ENCODE data around the gene DCHS2. TPM values are rescaled to one million over a fixed set of nuclear protein-coding genes. Genes with fewer than 3 reads are reported as not detected.

DCHS2 gene
- total and polyA plus RNA-seq, 10 of the 15 experiments (the other 5 are each of a cell fraction or from before 2014, with no cell fraction given), result 0.01 to 0.31 (median 0.06) TPM; not detected in 3

GRCh38 chr4:154360491-154360890, 131.1 kb downstream of the DCHS2 start (continued):
- TF ChIP-seq BCLAF1 (IDR thresholded peaks at IDR 0.05), result no peak

- RAD21 ChIA-PET (ENCODE audit: unreplicated experiment), result no interaction called here
- Histone ChIP-seq H3K4me3 (no peak overlapping the region), H2AFZ (ENCODE audit: control insufficient read depth, low read depth, low read length) (no peak overlapping the region), H3K27me3 (replicated peaks in 1 of 2; ENCODE audit: control insufficient read depth in 2 of 2, insufficient read depth in 2 of 2, low read length in 1 of 2) (no peaks in the 10 kb centered on the region; a peak in 1 of 4 replicates), H3K79me2 (ENCODE audit: control insufficient read depth, insufficient read depth, low read length) (no peaks in the 10 kb centered on the region), H3K27ac (ENCODE audit: control insufficient read depth, insufficient read depth) (no peak overlapping the region), H3K9ac (ENCODE audit: control insufficient read depth, insufficient read depth, low read length) (no peak overlapping the region), H3K4me2 (ENCODE audit: control insufficient read depth, insufficient read depth) (no peak overlapping the region), H3K36me3 (ENCODE audit: control insufficient read depth in 2 of 2, insufficient read depth in 2 of 2, low read length in 1 of 2) (no peaks in the 10 kb centered on the region), H4K20me1 (ENCODE audit: control insufficient read depth, insufficient read depth) (no peaks in the 10 kb centered on the region), H3K9me3 (replicated peaks; ENCODE audit: control insufficient read depth, insufficient read depth, low read length) (no peaks in the 10 kb centered on the region), H3K4me1 (ENCODE audit: control insufficient read depth, insufficient read depth, low read length) (no peaks in the 10 kb centered on the region)
- FAIRE-seq, result no peak
- intact Hi-C loops (cut with micrococcal nuclease; ENCODE audit: unreplicated experiment) (no loop called here), in situ Hi-C loops (cut with MboI) (no loop called here)
- no peak for DNase-seq (ENCODE audit: low read depth, low spot score)
- ATAC-seq, result no peak
- CTCF ChIA-PET, result no interaction called here
- SMC1A ChIA-PET (ENCODE audit: uncharacterized antibody, unreplicated experiment), result no interaction called here
- no TSS peak for BruUV-seq (replicated peaks)
- POLR2A ChIA-PET, result no interaction called here
- TF ChIP-seq STAT3 (IDR thresholded peaks at IDR 0.05; ENCODE audit: low read depth, low read length), result no peak
- TF ChIP-seq E4F1 (IDR thresholded peaks at IDR 0.05; ENCODE audit: borderline replicate concordance, partially characterized antibody), result no peak
- TF ChIP-seq RELA (IDR thresholded peaks at IDR 0.05; ENCODE audit: borderline replicate concordance, partially characterized antibody), result no peak
- TF ChIP-seq YBX1 (IDR thresholded peaks at IDR 0.05), result no peak
- TF ChIP-seq ATF3 (IDR thresholded peaks at IDR 0.05; ENCODE audit: borderline replicate concordance, extremely low read depth, low read depth, low read length), result no peak
- TF ChIP-seq ZNF622 (IDR thresholded peaks at IDR 0.05), result no peak
- TF ChIP-seq NFYA (IDR thresholded peaks at IDR 0.05; ENCODE audit: borderline replicate concordance, low read depth, low read length), result no peak
- no peak for TF ChIP-seq CBX5 (IDR thresholded peaks at IDR 0.05; ENCODE audit: low read depth)
- no peak for TF ChIP-seq CTCF (IDR thresholded peaks at IDR 0.05 in 2 of 3, conservative IDR thresholded peaks at IDR 0.05 in 1 of 3; ENCODE audit: control insufficient read depth in 2 of 3, extremely low read depth in 1 of 3, insufficient read depth in 1 of 3, low read depth in 3 of 3, low read length in 3 of 3)
- TF ChIP-seq EED (IDR thresholded peaks at IDR 0.05; ENCODE audit: low read depth), result no peak
- TF ChIP-seq BCL3 (IDR thresholded peaks at IDR 0.05; ENCODE audit: borderline replicate concordance, insufficient read depth, low read depth, low read length, poor library complexity, severe bottlenecking), result no peak
- TF ChIP-seq SREBF2 (IDR thresholded peaks at IDR 0.05; ENCODE audit: low read length), result no peak
- TF ChIP-seq SPI1 (IDR thresholded peaks at IDR 0.05; ENCODE audit: borderline replicate concordance, insufficient read depth, low read depth, low read length), result no peak
Observed at GRCh38 chr4:154354883-154355282, 136.7 kb downstream of the DCHS2 start.

Data from GM12878 (cell line).